Fibroblast of skin of scalp (primary cell): ENCODE results near the gene NBPF20.
"Not testable (repeated sequence)": the region's sequence is repeated elsewhere in the genome, so short reads cannot be mapped to it uniquely, and the experiment has no call there.

Experiments used
- DNase-seq: peaks from one replicate; pipeline ENCODE4 v3.0.0-alpha.2; 2013

Gene NBPF20

GRCh38 chr1:145429329-145429728 is 3.9 kb upstream of the NBPF20 start:
- not testable (repeated sequence) for DNase-seq

DNA sequence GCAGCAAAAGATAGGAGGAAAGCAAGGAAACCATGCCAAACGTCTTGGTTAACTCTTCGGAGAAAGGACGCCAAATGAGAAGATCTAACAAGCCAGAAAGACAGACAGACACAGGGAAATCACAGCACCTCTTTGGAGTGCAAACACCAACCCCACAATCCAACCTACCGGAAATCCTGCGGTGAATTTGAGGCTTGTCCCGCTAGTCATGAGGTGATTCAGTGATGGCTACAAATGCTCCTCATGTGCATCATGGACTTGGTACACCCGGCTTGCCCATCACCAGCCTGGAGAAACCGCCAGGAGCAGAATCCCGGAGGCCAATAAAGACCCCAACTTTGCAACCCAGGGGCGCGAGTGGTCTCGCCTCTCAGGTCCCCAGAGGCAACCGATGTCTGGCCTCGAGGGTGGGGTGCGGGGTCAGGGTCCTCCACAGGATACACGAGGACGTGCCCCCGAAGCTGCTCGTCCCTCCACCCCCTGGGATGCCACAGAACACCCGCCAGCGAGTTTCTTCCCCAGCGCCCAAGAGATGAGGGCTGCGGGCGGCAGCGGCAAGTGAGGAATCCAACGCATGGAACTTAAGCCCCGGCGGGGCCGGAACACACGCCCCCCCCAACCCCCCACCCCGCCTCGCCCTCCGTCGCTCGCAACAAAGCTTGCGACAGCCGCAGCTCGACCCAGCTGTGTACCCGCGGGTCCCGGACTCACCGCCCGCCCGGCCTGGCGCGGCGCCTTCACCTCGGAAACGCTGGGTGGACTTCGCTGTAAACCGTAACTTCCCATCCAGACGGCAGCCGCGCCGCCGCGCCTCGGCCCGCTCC is 579 bp downstream of the NBPF20 start:
- DNase-seq = peak; percentile 29

- not testable (repeated sequence) for DNase-seq
Measured at GRCh38 chr1:145415149-145415548, 10.3 kb downstream of the NBPF20 start.

GRCh38 chr1:145407266-145407665 is 18.1 kb downstream of the NBPF20 start:
- DNase-seq = not testable (repeated sequence)

DNA sequence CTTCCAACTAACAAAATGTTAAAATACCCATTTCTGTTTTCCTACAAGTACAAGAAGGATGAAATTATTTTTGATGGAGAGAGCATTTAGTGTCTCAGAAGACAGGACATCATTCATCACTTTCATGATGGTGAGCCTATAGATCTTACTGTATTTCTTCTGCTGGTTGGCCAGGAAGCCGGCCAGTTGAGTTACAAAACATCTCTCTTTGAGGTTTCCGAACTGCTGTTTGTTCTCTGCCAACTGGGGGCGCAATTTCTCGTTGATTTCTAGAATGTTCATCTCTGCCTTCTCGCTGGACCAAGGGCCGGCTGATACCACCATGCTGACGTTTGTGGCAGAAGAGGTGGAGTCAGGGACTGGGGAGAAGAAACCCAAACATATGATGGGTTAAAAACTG is 20.5 kb downstream of the NBPF20 start:
- peak; percentile 4 for DNase-seq

DNA sequence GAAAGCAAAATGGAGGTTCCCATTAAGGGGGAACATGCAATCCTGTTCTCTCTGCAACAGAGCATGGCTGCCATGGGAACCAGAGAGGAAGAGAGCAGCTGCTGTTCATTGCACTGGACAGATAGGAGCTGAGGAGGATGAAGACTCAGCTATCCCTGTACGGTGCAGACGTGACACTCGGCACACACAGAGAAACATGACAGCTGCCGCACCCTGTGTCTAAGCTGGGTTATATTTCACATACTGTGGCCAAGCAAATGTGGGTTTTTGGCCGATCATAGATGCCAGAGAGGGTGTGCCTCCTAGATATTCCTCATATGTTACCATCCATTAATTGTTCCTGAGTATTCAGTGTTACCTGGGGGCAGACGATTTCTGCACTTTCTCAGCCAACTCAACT is 24.7 kb downstream of the NBPF20 start:
- not testable (repeated sequence) for DNase-seq
